HepG2 (cell line): ENCODE measurements around the gene CMIP. TPM values are rescaled to one million over a fixed set of nuclear protein-coding genes. Genes with fewer than 3 reads are reported as not detected.

Source experiments
- ATAC-seq: fragments of 200-7000 bp; cut with Tn5 transposase; 3 replicates; pipeline ENCODE4 v1.9.1; 2020; ENCODE audit warnings: mild to moderate bottlenecking, moderate library complexity
- BruUV-seq: library from RNA; stranded (reverse); fragments of 400-500 nt; replicated peaks from 2 replicates; lab custom pipeline; 2021; lab: Mats Ljungman, UMichigan
- CTCF ChIA-PET: fragments of 300-600 bp; formaldehyde crosslinking; extraction: SDS; loops from one replicate; lab custom pipeline; 2021; ENCODE audit warnings: low total read pairs, inconsistent platforms, low intra/inter-chr PET ratio; lab: Yijun Ruan, JAX
- POLR2A ChIA-PET: fragments of 350-600 bp; sonication (Branson Sonifier 250); formaldehyde crosslinking; loops from one replicate; lab custom pipeline; 2020; ENCODE audit warnings: antibody characterized with exemption, inconsistent platforms; lab: Yijun Ruan, JAX
- DNase-seq: peaks from one replicate; pipeline ENCODE4 v3.0.0-alpha.2; 2015; ENCODE audit warnings: low spot score
- FAIRE-seq: peaks from 3 replicates; lab custom pipeline; 2011; peaks lifted over from hg19 to GRCh38; lab: Jason Lieb, UNC
- H2AFZ ChIP-seq: one replicate; pipeline ENCODE4 v1.6.1; 2011; ENCODE audit warnings: low read length, inconsistent platforms
- H3K27ac ChIP-seq: fragments of 300-600 bp; 3 replicates; pipeline ENCODE4 v1.8.0; 2011; ENCODE audit warnings: mixed run types, mild to moderate bottlenecking, mixed read lengths, low read length, inconsistent platforms; ENCODE audit not compliant: insufficient read depth; ENCODE audit errors: extremely low read length
- H3K27me3 ChIP-seq, 2 experiments: fragments of 200-600 bp in 1 of 2; 2 replicates in 1 of 2; 3 replicates in 1 of 2; pipeline versions ENCODE4 v1.6.0 to v1.8.0; 2011; ENCODE audit warnings: low read length in 2 of 2, mild to moderate bottlenecking in 2 of 2, moderate library complexity in 2 of 2, inconsistent platforms in 1 of 2; ENCODE audit not compliant: insufficient read depth in 2 of 2, control insufficient read depth in 1 of 2
- H3K36me3 ChIP-seq, 2 experiments: fragments of 200-600 bp in 1 of 2; replicated peaks in 1 of 2; 2 replicates in 1 of 2; 3 replicates in 1 of 2; pipeline versions ENCODE4 v1.5.1 to v1.8.0; 2011; ENCODE audit warnings: low read length in 2 of 2, inconsistent platforms in 1 of 2; ENCODE audit not compliant: insufficient read depth in 2 of 2, control insufficient read depth in 1 of 2
- H3K4me1 ChIP-seq: 2 replicates; pipeline ENCODE4 v1.5.1; 2012; ENCODE audit warnings: low read length, inconsistent platforms; ENCODE audit not compliant: insufficient read depth
- H3K4me2 ChIP-seq: 2 replicates; pipeline ENCODE4 v1.6.0; 2011; ENCODE audit warnings: low read depth, low read length, inconsistent platforms
- H3K4me3 ChIP-seq, 3 experiments: fragments of 200-600 bp in 1 of 3; sonication (generic), shearing (Covaris generic) in 1 of 3; replicated peaks in 1 of 3; 2 replicates each; pipeline ENCODE4 v1.5.1; 2011 to 2016; ENCODE audit warnings: low read length in 3 of 3, inconsistent platforms in 2 of 3, low read depth in 2 of 3, mild to moderate bottlenecking in 2 of 3, control low read depth in 1 of 3, mixed read lengths in 1 of 3; ENCODE audit not compliant: insufficient read depth in 1 of 3
- H3K79me2 ChIP-seq: one replicate; pipeline ENCODE4 v1.6.1; 2011; ENCODE audit warnings: low read length, inconsistent platforms; ENCODE audit not compliant: insufficient read depth
- H3K9ac ChIP-seq: 2 replicates; pipeline ENCODE4 v1.6.0; 2011; ENCODE audit warnings: mild to moderate bottlenecking, low read depth, low read length, inconsistent platforms; ENCODE audit not compliant: insufficient read depth
- H3K9me3 ChIP-seq: 2 replicates; pipeline ENCODE4 v1.5.1; 2012; ENCODE audit warnings: mild to moderate bottlenecking, low read length
- H4K20me1 ChIP-seq: 2 replicates; pipeline ENCODE4 v1.6.0; 2011; ENCODE audit warnings: inconsistent platforms, mild to moderate bottlenecking, low read length, moderate library complexity; ENCODE audit not compliant: insufficient read depth
- MAX ChIP-seq: IDR thresholded peaks from 2 replicates; pipeline ENCODE4 v1.6.1; 2012; ENCODE audit warnings: inconsistent platforms
- NFYC ChIP-seq: IDR thresholded peaks from 2 replicates; pipeline ENCODE4 v1.6.1; 2016; ENCODE audit warnings: missing genetic modification reagents, missing compliant biosample characterization
- RBM22 ChIP-seq: fragments of 200-400 bp; formaldehyde crosslinking; optimal IDR thresholded peaks from 2 replicates; pipeline ENCODE3; 2017; ENCODE audit warnings: mild to moderate bottlenecking, low read length, moderate library complexity
- SMARCE1 ChIP-seq: fragments of 450-650 bp; IDR thresholded peaks from 2 replicates; pipeline ENCODE4 v1.6.1; 2017; ENCODE audit warnings: borderline replicate concordance
- ZMYM3 ChIP-seq: sonication (generic); formaldehyde crosslinking; IDR thresholded peaks from 2 replicates; pipeline ENCODE4 v1.5.1; 2020; ENCODE audit warnings: mild to moderate bottlenecking, missing genetic modification reagents
- ZNF10 ChIP-seq: sonication (generic); formaldehyde crosslinking; IDR thresholded peaks from 2 replicates; pipeline ENCODE4 v1.4.0; 2020; ENCODE audit warnings: mild to moderate bottlenecking, low read depth, missing genetic modification reagents, borderline replicate concordance
- ZNF549 ChIP-seq: sonication (generic); formaldehyde crosslinking; IDR thresholded peaks from 2 replicates; pipeline ENCODE4 v1.5.0; 2020; ENCODE audit warnings: missing genetic modification reagents
- ZNF629 ChIP-seq: sonication (generic); formaldehyde crosslinking; conservative IDR thresholded peaks from 2 replicates; pipeline ENCODE4 v1.5.0; 2020; ENCODE audit warnings: missing genetic modification reagents
- WGBS: methylation state at CpG from one replicate; pipeline ENCODE4 v1.1.6; 2017; ENCODE audit warnings: low lambda C conversion rate; 5-methylcytosine and 5-hydroxymethylcytosine counted together
- in situ Hi-C: cut with HindIII; loops from 2 replicates; pipeline ENCODE4 v1.10.0; 2017; ENCODE audit warnings: low pct_unique_long_range_greater_than_20kb; ENCODE audit not compliant: extremely low pct_ligation_motif_present
- intact Hi-C: fragments of 100-400 bp; cut with micrococcal nuclease; formaldehyde crosslinking; loops from one replicate; pipeline ENCODE4 v1.10.0; 2022; ENCODE audit not compliant: unreplicated experiment
- polyA plus RNA-seq, 8 experiments: library from polyadenylated mRNA; depleted of rRNA in 3 of 8; stranded (reverse) in 7 of 8; unstranded in 1 of 8; fragments of >200 nt; fragmentation: Illumina TruSeq in 4 of 8; extraction: Trizol in 4 of 8; gene quantifications; 2 replicates each; pipeline versions ENCODE4 v1.2.1 to v1.2.3, GENCODE V29; 2011 to 2016; ENCODE audit warnings: low read depth in 4 of 8, missing spikeins in 1 of 8, mixed read lengths in 1 of 8; ENCODE audit not compliant: insufficient read depth in 1 of 8
- total RNA-seq, 5 experiments: library from RNA; depleted of rRNA; stranded (reverse); fragments of >200 nt; fragmentation: Illumina TruSeq; extraction: Trizol; gene quantifications; 2 replicates each; pipeline ENCODE4 v1.2.3, GENCODE V29; 2016; ENCODE audit warnings: low read depth in 1 of 5

The CMIP gene
- total and polyA plus RNA-seq, 2 of the 13 experiments (the other 11 are each of a cell fraction or from before 2014, with no cell fraction given) = 10.9 to 18.1 TPM

- Histone ChIP-seq H4K20me1 (peaks cover 78% of the 10 kb centered on the region), H3K79me2 (peaks cover 85% of the 10 kb centered on the region), H2AFZ (no peak overlapping the region), H3K4me3 (no peak overlapping the region), H3K4me2 (no peak overlapping the region), H3K4me1 (peaks cover 53% of the 10 kb centered on the region), H3K27ac (no peak overlapping the region), H3K36me3 (peaks cover 9 to 46% of the 10 kb centered on the region in 2 experiments), H3K9me3 (no peaks in the 10 kb centered on the region), H3K27me3 (no peaks in the 10 kb centered on the region), H3K9ac (no peak overlapping the region)
- TF ChIP-seq ZNF10 (CRISPR knock-in tag) = no peak
- TF ChIP-seq ZNF549 (CRISPR knock-in tag) = no peak
- TF ChIP-seq ZMYM3 = peak; percentile 64; the same call in 1 of the 2 replicates
- peak; percentile 91 for TF ChIP-seq ZNF629
- TF ChIP-seq SMARCE1 = no peak
- 95% methylated on average over 17 of the region's 17 CpGs for WGBS
- in situ Hi-C loops (no loop called here), intact Hi-C loops (no loop called here)
- DNase-seq (no peak), FAIRE-seq (no peak), ATAC-seq (no peak)
- CTCF ChIA-PET = no interaction called here
- no TSS peak for BruUV-seq
- POLR2A ChIA-PET = no interaction called here
Observed at GRCh38 chr16:81588326-81589081, 143.9 kb downstream of the CMIP start.

GRCh38 chr16:81589975-81590650, 145.5 kb downstream of the CMIP start:
- Histone ChIP-seq H3K27ac (no peak overlapping the region), H3K4me2 (no peak overlapping the region), H3K79me2 (peaks cover 78% of the 10 kb centered on the region), H3K27me3 (no peaks in the 10 kb centered on the region), H3K9ac (no peak overlapping the region), H3K9me3 (no peaks in the 10 kb centered on the region), H4K20me1 (peaks cover 82% of the 10 kb centered on the region), H3K36me3 (peaks cover 5 to 32% of the 10 kb centered on the region in 2 experiments; a peak in 4 of 5 replicates), H2AFZ (no peak overlapping the region), H3K4me1 (peaks cover 45% of the 10 kb centered on the region), H3K4me3 (no peak overlapping the region)
- 96% methylated on average over 13 of the region's 13 CpGs for WGBS
- DNase-seq = no peak
- no peak for ATAC-seq
- CTCF ChIA-PET = no interaction called here
- BruUV-seq = no TSS peak
- POLR2A ChIA-PET = interaction anchor here (1.5 kb wide), 1 partner anchor 7 kb away, joined by 5 read pairs; no protein-coding TSS in a partner anchor
- intact Hi-C loops (no loop called here), in situ Hi-C loops (no loop called here)
- no peak for FAIRE-seq
- TF ChIP-seq MAX (no peak), RBM22 (peak; percentile 92), NFYC (CRISPR knock-in tag) (no peak)
